ENCODE data around the gene WIPI1. TPM values are rescaled to one million over a fixed set of nuclear protein-coding genes. Genes with fewer than 3 reads are reported as not detected.

Gene WIPI1
- total RNA-seq, 1 donor, result 80.7 TPM

DNA sequence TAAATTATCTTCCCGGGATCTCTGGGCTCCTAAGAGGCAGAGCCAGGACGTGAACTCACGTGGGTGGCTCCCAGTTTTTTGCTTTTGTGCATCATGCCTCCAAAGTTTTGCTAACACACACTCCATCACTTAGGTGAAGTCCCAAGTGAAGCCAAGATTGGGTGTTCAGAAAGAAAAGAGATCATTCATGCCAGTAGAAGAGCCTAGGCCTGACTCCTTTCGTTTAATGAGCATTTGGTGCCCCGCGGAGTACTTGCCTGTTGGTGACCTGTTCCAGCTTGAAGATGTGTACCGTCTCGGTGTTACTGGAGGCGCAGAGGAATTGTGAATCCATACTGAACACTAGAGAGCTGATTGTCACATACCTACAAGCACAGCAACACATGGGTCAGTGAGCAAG is 24.1 kb downstream of the WIPI1 start:
- H3K4me3 ChIP-seq (ENCODE audit: low read depth, low read length), result no peak overlapping the region
- no peak for TF ChIP-seq CTCF (IDR thresholded peaks at IDR 0.05; ENCODE audit: insufficient read depth, low read depth, low read length)
- DNase-seq (ENCODE audit: low read depth), result no peak

DNA sequence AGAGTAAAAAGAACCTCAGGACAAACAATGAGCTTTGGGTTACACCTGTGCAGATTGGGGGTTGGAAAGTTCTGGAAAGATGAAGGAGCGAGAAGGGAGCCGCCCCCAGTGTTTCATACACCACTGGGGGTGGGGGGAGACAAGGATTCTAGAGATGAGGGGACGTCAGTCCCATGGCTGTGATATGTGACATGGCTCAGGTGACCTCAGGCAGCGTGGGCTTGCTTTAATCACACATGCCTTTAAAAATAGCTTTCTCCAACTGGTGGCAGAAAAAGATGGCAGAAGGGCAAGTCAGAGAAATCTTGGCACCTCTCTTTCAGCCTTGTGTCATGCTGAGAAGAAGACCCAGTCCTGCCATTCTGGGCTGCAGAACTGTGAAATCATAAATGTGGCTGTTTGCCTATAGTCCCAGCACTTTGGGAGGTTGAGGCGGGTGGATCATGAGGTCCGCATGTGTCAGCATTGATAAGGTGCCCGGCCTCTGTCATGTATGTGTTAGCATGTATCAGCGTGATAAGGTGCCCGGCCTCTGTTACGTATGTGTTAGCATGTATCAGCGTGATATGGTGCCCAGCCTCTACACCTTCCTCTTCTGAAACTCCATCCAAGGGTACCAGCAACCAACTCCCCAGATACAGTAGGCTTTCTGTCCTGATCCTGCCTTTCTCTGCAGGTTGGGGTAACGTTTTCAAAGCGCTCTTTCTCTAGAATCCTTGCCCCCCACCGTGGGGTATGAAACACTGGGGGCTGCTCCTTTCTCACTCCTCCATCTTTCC is 25.0 kb downstream of the WIPI1 start:
- no peak for TF ChIP-seq CTCF (IDR thresholded peaks at IDR 0.05; ENCODE audit: insufficient read depth, low read depth, low read length)
- no peak overlapping the region for H3K4me3 ChIP-seq (ENCODE audit: low read depth, low read length)
- DNase-seq (ENCODE audit: low read depth), result no peak

GRCh38 chr17:68431661-68432071 is 25.6 kb downstream of the WIPI1 start:
- DNase-seq (ENCODE audit: low read depth), result peak; percentile 35
- H3K4me3 ChIP-seq (ENCODE audit: low read depth, low read length), result no peak overlapping the region
- peak; percentile 45 for TF ChIP-seq CTCF (IDR thresholded peaks at IDR 0.05; ENCODE audit: insufficient read depth, low read depth, low read length)

DNA sequence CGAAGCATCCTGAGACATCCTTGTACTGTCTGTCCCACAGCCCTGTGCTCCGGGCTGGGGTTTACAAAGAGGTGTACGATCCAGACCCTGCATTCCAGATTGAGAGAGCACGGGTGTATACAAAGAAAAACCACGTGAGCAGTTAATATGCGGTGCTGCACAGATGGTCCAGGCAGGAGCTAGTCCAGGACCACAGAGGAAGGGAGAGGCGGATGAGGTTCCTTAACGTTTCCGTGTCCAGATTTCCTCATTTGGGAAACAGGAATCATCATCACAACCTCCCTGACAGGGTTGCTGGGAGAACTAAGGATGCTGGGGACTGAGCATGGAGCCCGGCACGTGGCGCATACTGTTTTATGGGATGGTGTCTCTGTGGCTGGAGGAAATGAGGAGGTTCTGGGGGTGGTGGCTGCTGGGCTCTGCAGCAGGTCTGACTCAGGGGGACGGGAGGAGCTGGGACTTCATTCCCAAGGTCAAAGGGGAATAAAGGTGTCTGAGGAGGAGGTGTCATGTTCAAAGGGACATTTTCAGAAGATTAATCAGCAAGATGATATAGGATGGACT is 26.2 kb downstream of the WIPI1 start:
- TF ChIP-seq CTCF (IDR thresholded peaks at IDR 0.05; ENCODE audit: insufficient read depth, low read depth, low read length), result no peak
- DNase-seq (ENCODE audit: low read depth), result no peak
- no peak overlapping the region for H3K4me3 ChIP-seq (ENCODE audit: low read depth, low read length)

DNA sequence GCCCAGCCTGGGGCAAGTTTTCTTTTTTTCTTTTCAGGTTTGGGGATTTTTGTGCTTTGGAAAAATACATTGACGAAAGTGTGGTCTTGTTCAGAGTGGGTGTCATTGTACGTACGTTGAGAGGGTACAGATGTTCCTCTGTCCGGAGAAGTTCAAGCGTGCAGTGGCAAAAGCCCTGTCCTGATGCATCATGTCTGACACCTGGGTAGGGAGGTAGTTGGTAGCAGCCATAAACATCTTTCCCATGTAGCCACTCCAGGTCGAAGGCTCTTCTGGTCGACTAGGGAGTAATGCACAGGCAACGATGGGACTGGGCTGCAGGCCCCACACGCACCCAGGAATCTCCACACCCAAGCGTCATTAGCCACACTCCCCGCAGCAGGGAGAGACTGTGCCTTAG is 27.4 kb downstream of the WIPI1 start:
- no peak overlapping the region for H3K4me3 ChIP-seq (ENCODE audit: low read depth, low read length)
- no peak for DNase-seq (ENCODE audit: low read depth)
- no peak for TF ChIP-seq CTCF (IDR thresholded peaks at IDR 0.05; ENCODE audit: insufficient read depth, low read depth, low read length)

- no peak for TF ChIP-seq CTCF (IDR thresholded peaks at IDR 0.05; ENCODE audit: insufficient read depth, low read depth, low read length)
- DNase-seq (ENCODE audit: low read depth), result no peak
- H3K4me3 ChIP-seq (ENCODE audit: low read depth, low read length), result no peak overlapping the region
Measured at GRCh38 chr17:68428498-68429172, 28.7 kb downstream of the WIPI1 start.
